GM12872 (cell line): ENCODE measurements around the gene EFNA3.
A peak's percentile ranks its signal among the peaks of the same experiment; 100 is the strongest.

Source experiments
- CTCF ChIP-seq: IDR thresholded peaks from 3 replicates; pipeline ENCODE4 v1.5.1; 2011; ENCODE audit warnings: low read depth, mild to moderate bottlenecking, low read length, moderate library complexity; ENCODE audit not compliant: insufficient read depth

EFNA3 gene

GRCh38 chr1:155057104-155057503 is 21.5 kb upstream of the EFNA3 start:
- no peak for TF ChIP-seq CTCF

- TF ChIP-seq CTCF: peak; percentile 25; the same call in 1 of the 3 replicates
These were observed 20.8 kb upstream of the EFNA3 start for GRCh38 chr1:155057788-155058211.

GRCh38 chr1:155060736-155061135 is 17.9 kb upstream of the EFNA3 start:
- TF ChIP-seq CTCF: no peak

- TF ChIP-seq CTCF: peak; percentile 100
These were observed 17.1 kb upstream of the EFNA3 start for GRCh38 chr1:155061381-155062150.

- peak; percentile 28; the same call in 2 of the 3 replicates for TF ChIP-seq CTCF
These were observed 16.4 kb upstream of the EFNA3 start for GRCh38 chr1:155062151-155062686.

- peak; percentile 99 for TF ChIP-seq CTCF
These were observed 15.8 kb upstream of the EFNA3 start for GRCh38 chr1:155062702-155063411.

- TF ChIP-seq CTCF: no peak
These were observed 15.0 kb upstream of the EFNA3 start, which contains the start of gene EFNA4 for GRCh38 chr1:155063550-155064110. EFNA4 (plus strand) TSS chr1:155063740; CDS start chr1:155063824, 84 bp downstream.
